ENCODE data around the gene NOLC1. TPM values are rescaled to one million over a fixed set of nuclear protein-coding genes. Genes with fewer than 3 reads are reported as not detected.

Gene NOLC1
- total RNA-seq, 4 donors from 2014 or later, result 19.0 to 149 (median 34.2) TPM

- TF ChIP-seq CTCF (IDR thresholded peaks at IDR 0.05) (no peak), POLR2A (IDR thresholded peaks at IDR 0.05) (no peak)
These were observed 4.6 kb upstream of the NOLC1 start for GRCh38 chr10:102147561-102147960.

GRCh38 chr10:102148275-102148674 lies 3.9 kb upstream of the NOLC1 start:
- DNase-seq, result no peak
- Histone ChIP-seq H3K36me3 (peaks cover 0 to 53% (median 0%) of the 10 kb centered on the region in 3 donors), H3K27ac (no peak overlapping the region)

More at GRCh38 chr10:102147561-102147960, 4.6 kb upstream of the NOLC1 start:
- Histone ChIP-seq H3K27ac (no peak overlapping the region), H3K36me3 (peaks cover 0 to 60% (median 0%) of the 10 kb centered on the region in 3 donors), H3K4me1 (peaks cover 0 to 5% (median 0%) of the 10 kb centered on the region in 4 donors), H3K27me3 (no peaks in the 10 kb centered on the region), H3K4me3 (no peak overlapping the region), H3K9me3 (no peaks in the 10 kb centered on the region)
- no peak for DNase-seq

GRCh38 chr10:102150970-102151773 lies 1.0 kb upstream of the NOLC1 start:
- Histone ChIP-seq H3K27ac (peak overlapping the region; percentile 84 to 94 (median 87)), H3K4me3 (peak overlapping the region in 3 of 4 donors; percentile 62 to 83 (median 77)), H3K36me3 (peaks cover 0 to 36% (median 0%) of the 10 kb centered on the region in 3 donors), H3K4me1 (peaks cover 0 to 17% (median 6%) of the 10 kb centered on the region in 4 donors), H3K9me3 (no peaks in the 10 kb centered on the region), H3K27me3 (no peaks in the 10 kb centered on the region)
- no peak for TF ChIP-seq POLR2A (IDR thresholded peaks at IDR 0.05)
- no peak for TF ChIP-seq CTCF (IDR thresholded peaks at IDR 0.05)
- no peak for DNase-seq

More at GRCh38 chr10:102148275-102148674, 3.9 kb upstream of the NOLC1 start:
- no peaks in the 10 kb centered on the region for H3K9me3 ChIP-seq
- peaks cover 0 to 10% (median 3%) of the 10 kb centered on the region in 4 donors for H3K4me1 ChIP-seq
- no peaks in the 10 kb centered on the region for H3K27me3 ChIP-seq
- H3K4me3 ChIP-seq, result no peak overlapping the region
- TF ChIP-seq POLR2A (IDR thresholded peaks at IDR 0.05), result no peak

DNA sequence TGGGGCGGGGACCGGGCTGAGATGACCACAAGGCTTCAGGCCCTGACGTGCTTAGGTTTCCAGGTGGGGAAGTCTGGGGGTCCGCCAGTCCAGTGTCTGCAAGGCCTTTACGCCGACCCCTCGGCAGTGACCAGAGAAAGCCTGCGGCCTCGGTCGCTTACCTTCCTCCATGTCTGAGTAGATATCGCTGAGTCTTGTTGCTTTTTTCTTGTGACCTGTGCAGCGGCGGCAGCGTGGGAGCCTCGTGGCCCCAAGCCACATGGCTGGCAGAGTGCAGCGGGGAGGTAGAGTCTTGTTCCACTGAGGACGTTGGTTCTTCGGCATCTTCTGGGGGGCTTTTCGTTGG lies 329 bp downstream of the NOLC1 start:
- no peak for TF ChIP-seq CTCF (IDR thresholded peaks at IDR 0.05)
- TF ChIP-seq POLR2A (IDR thresholded peaks at IDR 0.05), result no peak
- Histone ChIP-seq H3K36me3 (peaks cover 0 to 33% (median 0%) of the 10 kb centered on the region in 3 donors), H3K27ac (peak overlapping the region; percentile 84 to 94 (median 87)), H3K4me3 (peak overlapping the region; percentile 62 to 83 (median 77)), H3K27me3 (no peaks in the 10 kb centered on the region), H3K9me3 (no peaks in the 10 kb centered on the region), H3K4me1 (peaks cover 0 to 17% (median 6%) of the 10 kb centered on the region in 4 donors)
- DNase-seq, result no peak

DNA sequence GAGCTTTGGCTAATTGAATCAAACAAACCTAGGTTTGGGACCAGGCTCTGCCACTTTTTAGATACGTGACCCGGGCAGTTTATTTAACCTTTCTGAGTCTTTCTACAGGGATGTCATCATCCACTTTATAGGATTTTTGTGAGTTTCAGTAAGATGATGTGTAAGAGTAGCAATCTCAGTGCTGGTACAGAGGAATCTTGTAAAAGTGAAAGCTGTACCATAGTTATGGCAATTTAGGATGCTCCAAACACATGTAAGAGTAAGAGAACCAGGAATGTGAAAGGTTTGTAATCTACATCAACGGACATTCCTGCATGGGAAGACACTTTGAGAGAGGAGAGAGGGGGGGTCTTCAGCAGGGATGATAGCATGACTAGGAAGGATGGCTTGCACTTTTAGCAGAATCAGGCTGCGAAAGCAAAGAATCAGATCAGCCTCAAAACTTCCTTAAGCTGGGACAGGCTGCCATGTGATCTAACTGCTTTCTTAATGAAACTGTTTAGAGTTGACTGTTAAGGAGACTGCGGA lies 968 bp downstream of the NOLC1 start:
- Histone ChIP-seq H3K36me3 (peaks cover 0 to 35% (median 0%) of the 10 kb centered on the region in 3 donors), H3K27ac (peak overlapping the region in 3 of 4 donors; percentile 84 to 88 (median 86)), H3K9me3 (no peaks in the 10 kb centered on the region), H3K4me1 (peaks cover 0 to 17% (median 6%) of the 10 kb centered on the region in 4 donors), H3K4me3 (peak overlapping the region; percentile 62 to 83 (median 77)), H3K27me3 (no peaks in the 10 kb centered on the region)
- DNase-seq, result no peak
- TF ChIP-seq CTCF (IDR thresholded peaks at IDR 0.05) (no peak), POLR2A (IDR thresholded peaks at IDR 0.05) (no peak)

Measured in Peyer's patch (tissue), 4 donors.